Spleen (tissue), 7 donors: ENCODE results near the gene RBM3.

Source experiments
- POLR2A ChIP-seq, 3 donors: fragments of 450-650 bp; IDR thresholded peaks; one replicate each; pipeline ENCODE4 v1.5.1; 2017; ENCODE audit warnings: antibody characterized with exemption in 3 of 3, mild to moderate bottlenecking in 1 of 3
- POLR2AphosphoS5 ChIP-seq, 3 donors: sonication (generic); formaldehyde crosslinking; IDR thresholded peaks; one replicate each; pipeline ENCODE4 v1.5.1; 2017; ENCODE audit warnings: antibody characterized with exemption in 3 of 3
- TF ChIP-seq, protein P1 (sequence below), 11 experiments: fragments of 200-600 bp in 7 of 11; fragments of 450-650 bp in 4 of 11; sonication (generic) in 4 of 11; IDR thresholded peaks in 8 of 11; conservative IDR thresholded peaks in 3 of 11; 1 replicate in 7 of 11; 2 replicates in 4 of 11; pipeline versions ENCODE4 v1.4.0 to v1.8.0; 2016 to 2021; ENCODE audit warnings: antibody characterized with exemption in 11 of 11, inconsistent platforms in 4 of 11, mild to moderate bottlenecking in 1 of 11
- donor health status: DM: no; HTN: no; CAD: no; lungs with moderate emphysema.
- donor health status: DM: no; HTN: no; CAD: no.
- donor health status: DM: no; HTN: no; CAD: no.

DNA sequence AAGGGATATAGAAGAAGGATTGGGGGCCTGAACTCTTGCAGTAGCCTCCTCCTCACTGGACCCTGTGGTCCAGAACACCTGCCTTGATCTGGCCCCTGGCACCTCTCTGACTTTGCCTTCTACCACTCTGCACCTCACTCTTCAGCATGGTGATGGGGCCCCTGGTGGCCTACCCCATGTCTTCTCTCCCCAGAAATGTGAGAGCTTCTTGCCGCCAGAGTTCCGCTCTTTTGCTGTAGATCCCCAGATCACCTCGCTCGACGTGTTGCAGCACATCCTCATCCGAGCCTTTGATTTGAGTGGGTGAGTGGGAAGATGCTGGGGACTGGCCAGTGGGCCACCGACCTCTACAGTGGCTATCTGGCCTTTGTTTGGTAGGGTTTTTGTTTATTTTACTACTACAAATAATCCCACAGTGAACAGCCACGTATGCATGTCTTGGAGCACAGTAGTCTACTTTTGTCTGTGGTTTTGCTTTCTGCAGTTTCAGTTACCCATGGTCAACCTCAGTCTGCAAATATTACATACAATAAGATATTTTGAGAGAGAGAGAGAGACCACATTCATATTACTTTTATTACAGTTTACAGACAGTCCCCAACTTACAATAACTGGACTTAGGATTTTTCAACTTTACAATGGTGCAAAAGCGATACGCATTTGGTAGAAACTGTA, 33.0 kb upstream of the RBM3 start:
- TF ChIP-seq POLR2A (IDR thresholded peaks at IDR 0.05) (no peak), POLR2AphosphoS5 (IDR thresholded peaks at IDR 0.05) (no peak)
- TF ChIP-seq, protein P1, sequence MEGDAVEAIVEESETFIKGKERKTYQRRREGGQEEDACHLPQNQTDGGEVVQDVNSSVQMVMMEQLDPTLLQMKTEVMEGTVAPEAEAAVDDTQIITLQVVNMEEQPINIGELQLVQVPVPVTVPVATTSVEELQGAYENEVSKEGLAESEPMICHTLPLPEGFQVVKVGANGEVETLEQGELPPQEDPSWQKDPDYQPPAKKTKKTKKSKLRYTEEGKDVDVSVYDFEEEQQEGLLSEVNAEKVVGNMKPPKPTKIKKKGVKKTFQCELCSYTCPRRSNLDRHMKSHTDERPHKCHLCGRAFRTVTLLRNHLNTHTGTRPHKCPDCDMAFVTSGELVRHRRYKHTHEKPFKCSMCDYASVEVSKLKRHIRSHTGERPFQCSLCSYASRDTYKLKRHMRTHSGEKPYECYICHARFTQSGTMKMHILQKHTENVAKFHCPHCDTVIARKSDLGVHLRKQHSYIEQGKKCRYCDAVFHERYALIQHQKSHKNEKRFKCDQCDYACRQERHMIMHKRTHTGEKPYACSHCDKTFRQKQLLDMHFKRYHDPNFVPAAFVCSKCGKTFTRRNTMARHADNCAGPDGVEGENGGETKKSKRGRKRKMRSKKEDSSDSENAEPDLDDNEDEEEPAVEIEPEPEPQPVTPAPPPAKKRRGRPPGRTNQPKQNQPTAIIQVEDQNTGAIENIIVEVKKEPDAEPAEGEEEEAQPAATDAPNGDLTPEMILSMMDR (IDR thresholded peaks at IDR 0.05 in 8 of 11, conservative IDR thresholded peaks at IDR 0.05 in 3 of 11), result no peak
